Common myeloid progenitor, CD34-positive (primary cell): Measurements from ENCODE around the gene CUEDC1.
A peak's percentile ranks its signal among the peaks of the same experiment; 100 is the strongest.

ENCODE experiments used
- CTCF ChIA-PET: fragments of 350-600 bp; sonication (Branson Sonifier 250); formaldehyde crosslinking; loops from one replicate; lab custom pipeline; 2021; ENCODE audit warnings: antibody characterized with exemption; lab: Charles Lee
- POLR2A ChIA-PET: fragments of 350-600 bp; sonication (Branson Sonifier 250); formaldehyde crosslinking; loops from one replicate; lab custom pipeline; 2021; ENCODE audit warnings: antibody characterized with exemption; lab: Charles Lee
- DNase-seq, 3 donors: peaks; one replicate each; pipeline versions ENCODE4 v3.0.0 to v3.0.0-alpha.2; 2013
- H3K27ac ChIP-seq, 2 experiments: 1 replicate in 1 of 2; 2 replicates in 1 of 2; pipeline ENCODE4 v1.7.0; 2013; ENCODE audit warnings: inconsistent platforms in 2 of 2, low read length in 2 of 2, mild to moderate bottlenecking in 2 of 2, low read depth in 1 of 2, moderate library complexity in 1 of 2; ENCODE audit not compliant: severe bottlenecking in 2 of 2, insufficient read depth in 1 of 2, poor library complexity in 1 of 2
- H3K27me3 ChIP-seq, 5 experiments: replicated peaks in 2 of 5; 1 replicate in 3 of 5; 2 replicates in 2 of 5; pipeline versions ENCODE4 v1.6.1 to v1.7.0; 2013; ENCODE audit warnings: low read length in 4 of 5, mild to moderate bottlenecking in 2 of 5, moderate library complexity in 2 of 5, inconsistent platforms in 1 of 5; ENCODE audit not compliant: insufficient read depth in 5 of 5, control insufficient read depth in 4 of 5
- H3K36me3 ChIP-seq, 4 experiments: 1 replicate in 2 of 4; 2 replicates in 2 of 4; pipeline versions ENCODE4 v1.6.1 to v1.7.0; 2013; ENCODE audit warnings: low read length in 3 of 4, control low read depth in 1 of 4, mild to moderate bottlenecking in 1 of 4; ENCODE audit not compliant: control insufficient read depth in 4 of 4, insufficient read depth in 4 of 4
- H3K4me1 ChIP-seq, 4 experiments: 1 replicate in 3 of 4; 2 replicates in 1 of 4; pipeline versions ENCODE4 v1.6.1 to v1.7.1; 2013; ENCODE audit warnings: low read length in 3 of 4, mild to moderate bottlenecking in 3 of 4, control low read depth in 1 of 4, inconsistent platforms in 1 of 4, moderate library complexity in 1 of 4; ENCODE audit not compliant: control insufficient read depth in 4 of 4, insufficient read depth in 4 of 4; ENCODE audit errors: control extremely low read depth in 1 of 4
- H3K4me3 ChIP-seq, 7 experiments: 1 replicate in 4 of 7; 2 replicates in 3 of 7; pipeline versions ENCODE4 v1.5.1 to v1.7.0; 2013; ENCODE audit warnings: mild to moderate bottlenecking in 7 of 7, low read length in 6 of 7, moderate library complexity in 6 of 7, inconsistent platforms in 2 of 7, low read depth in 2 of 7, control low read depth in 1 of 7; ENCODE audit not compliant: insufficient read depth in 4 of 7, control insufficient read depth in 1 of 7; ENCODE audit errors: extremely low read depth in 1 of 7
- H3K9me3 ChIP-seq, 5 experiments: 1 replicate in 4 of 5; 2 replicates in 1 of 5; pipeline versions ENCODE4 v1.6.1 to v1.7.1; 2013; ENCODE audit warnings: low read length in 4 of 5, mild to moderate bottlenecking in 2 of 5, inconsistent platforms in 1 of 5, low read depth in 1 of 5, moderate library complexity in 1 of 5; ENCODE audit not compliant: control insufficient read depth in 4 of 5, insufficient read depth in 2 of 5; ENCODE audit errors: control extremely low read depth in 1 of 5
- WGBS: methylation state at CpG from one replicate; pipeline ENCODE4 v1.1.5; 2013; ENCODE audit not compliant: insufficient coverage; 5-methylcytosine and 5-hydroxymethylcytosine counted together

CUEDC1 gene

DNA sequence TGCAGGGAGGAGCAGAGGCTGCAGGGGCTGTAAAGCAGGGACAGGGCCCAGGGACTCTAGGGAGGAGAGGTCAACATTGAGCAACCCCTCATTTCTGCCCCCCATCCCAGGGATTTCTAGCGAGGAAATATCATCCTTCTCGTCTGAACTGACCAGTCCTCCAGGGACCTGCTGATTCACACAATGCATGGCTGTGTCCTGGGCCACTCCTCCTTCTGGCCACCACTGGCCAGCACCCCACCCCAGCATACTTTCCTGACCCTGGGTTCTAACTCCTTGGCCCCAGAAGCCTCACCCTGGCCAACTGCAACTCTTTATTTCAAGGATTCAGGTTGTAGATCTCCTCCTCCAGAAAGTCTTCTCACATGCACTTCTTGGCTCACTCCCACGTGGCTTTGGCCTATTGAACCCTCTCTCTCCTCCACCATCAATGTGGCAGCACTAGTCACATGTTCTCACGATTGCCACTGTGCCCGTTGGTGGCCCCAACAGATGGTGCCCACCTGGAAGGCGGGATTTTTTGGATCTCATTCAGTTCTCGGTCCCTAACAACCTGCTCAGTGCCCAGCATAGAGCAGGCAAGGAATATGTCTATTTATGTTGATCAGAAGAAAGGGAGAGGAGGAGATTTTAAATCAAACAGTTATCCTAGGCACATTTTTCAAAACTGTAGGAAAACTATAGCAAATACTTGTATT, 41.5 kb downstream of the CUEDC1 start:
- no peak for DNase-seq
- peaks cover 0 to 6% (median 1%) of the 10 kb centered on the region in 4 experiments for H3K4me1 ChIP-seq

DNA sequence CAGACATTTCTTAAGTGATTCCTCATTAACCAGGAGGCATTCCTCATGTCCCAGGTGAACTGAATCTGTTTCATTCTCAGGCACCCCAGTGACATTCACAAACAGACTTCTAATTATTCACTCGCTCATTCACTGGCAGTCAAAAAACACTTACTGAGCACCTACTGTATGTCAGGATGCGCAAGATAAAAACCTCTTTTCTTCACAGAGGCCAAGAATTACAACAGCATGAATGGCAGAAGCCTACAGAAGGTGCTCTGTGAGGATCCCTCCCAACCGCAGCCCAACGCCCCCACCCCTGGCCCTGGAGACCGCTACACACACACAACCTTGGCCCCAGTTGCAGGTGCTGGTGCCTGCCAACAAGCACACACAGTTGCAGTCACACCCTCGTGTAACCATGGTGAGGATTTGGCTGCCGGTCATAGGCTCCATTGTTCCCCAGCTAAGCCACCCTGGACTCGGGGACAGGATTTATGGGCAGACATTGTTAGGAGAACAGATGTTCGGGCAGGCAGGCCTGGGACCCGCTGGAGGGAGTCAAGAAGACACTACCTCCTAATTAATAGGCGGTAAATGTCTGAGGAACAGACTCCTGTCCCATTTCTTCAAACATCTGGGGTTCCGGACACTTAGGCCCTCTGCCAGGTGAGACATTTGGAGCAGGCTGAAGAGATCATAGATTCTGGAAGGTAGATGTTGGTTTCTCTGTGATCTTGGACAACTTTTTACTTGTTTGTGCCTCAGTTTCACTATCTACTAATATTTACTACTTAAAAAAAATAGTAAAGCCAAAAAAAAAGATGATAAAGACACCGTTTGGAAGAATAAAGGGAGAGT, 43.2 kb downstream of the CUEDC1 start:
- no peak overlapping the region for H3K27ac ChIP-seq
- no peak overlapping the region for H3K4me3 ChIP-seq
- ChIA-PET CTCF (interaction anchor here (0.8 to 2.1 kb wide), 3 partner anchors 17 to 86 kb away, joined by 3 to 4 read pairs (median 3); no protein-coding TSS in a partner anchor), POLR2A (no interaction called here)
- H3K36me3 ChIP-seq: no peaks in the 10 kb centered on the region
- peaks cover 0 to 21% (median 15%) of the 10 kb centered on the region in 4 experiments for H3K4me1 ChIP-seq
- no peaks in the 10 kb centered on the region for H3K27me3 ChIP-seq
- no peak for DNase-seq
- no peaks in the 10 kb centered on the region for H3K9me3 ChIP-seq
- 98% methylated on average over 7 of the region's 13 CpGs for WGBS

More for the DNA sequence above, 41.5 kb downstream of the CUEDC1 start:
- Histone ChIP-seq H3K9me3 (no peaks in the 10 kb centered on the region), H3K27ac (no peak overlapping the region), H3K4me3 (no peak overlapping the region), H3K36me3 (no peaks in the 10 kb centered on the region), H3K27me3 (no peaks in the 10 kb centered on the region)
- POLR2A ChIA-PET: no interaction called here
- 85% methylated on average over 5 of the region's 7 CpGs for WGBS
- CTCF ChIA-PET: interaction anchor here (2.6 kb wide), 1 partner anchor 85 kb away, joined by 9 read pairs; no protein-coding TSS in a partner anchor

DNA sequence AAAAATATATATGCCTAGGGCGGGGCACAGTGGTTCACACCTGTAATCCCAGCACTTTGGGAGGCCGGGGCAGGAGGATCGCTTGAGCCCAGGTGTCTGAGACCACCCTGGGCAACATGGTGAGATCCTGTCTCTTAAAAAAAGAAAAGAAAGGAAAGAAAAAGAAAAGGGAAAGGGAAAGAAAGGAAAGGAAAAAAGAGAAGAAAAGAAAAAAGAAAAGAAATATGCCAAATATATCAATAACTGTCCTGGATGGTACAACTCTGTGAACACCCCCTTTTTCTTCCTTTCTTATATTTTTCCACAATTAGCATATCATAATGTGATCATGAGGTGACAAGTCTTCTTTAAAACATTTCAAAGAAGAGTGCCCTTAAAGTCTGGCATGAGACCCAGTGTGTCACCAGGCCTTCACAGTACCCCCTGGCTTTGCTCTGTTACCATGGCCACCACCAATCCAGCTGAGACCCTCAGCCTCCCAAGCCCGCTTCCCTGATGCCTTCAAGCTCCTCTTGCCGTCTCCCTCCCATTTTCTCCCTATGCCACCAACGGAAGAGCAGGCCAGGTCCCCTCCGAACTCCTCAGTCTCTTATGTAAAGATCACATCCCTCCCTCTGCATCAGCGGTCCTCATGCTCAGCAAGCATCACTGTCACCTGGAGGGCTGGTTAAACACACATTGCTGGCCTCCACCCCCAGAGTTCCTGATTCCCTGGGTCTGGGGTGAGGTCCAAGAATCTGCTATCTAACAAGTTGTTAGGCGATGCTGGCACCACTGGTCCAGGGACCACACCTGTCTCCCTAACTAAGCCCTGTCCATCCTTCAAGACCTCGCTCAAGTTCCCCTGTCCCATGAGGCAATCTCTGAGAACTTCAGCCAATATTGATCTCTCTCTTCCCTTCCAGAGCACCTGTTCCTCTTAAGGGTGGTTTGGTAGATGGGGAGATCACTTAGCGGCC, 44.5 kb downstream of the CUEDC1 start:
- Histone ChIP-seq H3K27ac (no peak overlapping the region), H3K27me3 (no peaks in the 10 kb centered on the region), H3K36me3 (no peaks in the 10 kb centered on the region), H3K4me1 (peaks cover 0 to 31% (median 19%) of the 10 kb centered on the region in 4 experiments), H3K4me3 (no peak overlapping the region), H3K9me3 (no peaks in the 10 kb centered on the region)
- WGBS: 98% methylated on average over 6 of the region's 11 CpGs
- POLR2A ChIA-PET: no interaction called here
- CTCF ChIA-PET: interaction anchor here (1.0 to 2.1 kb wide), 3 partner anchors 15 to 88 kb away, joined by 3 to 4 read pairs (median 4); no protein-coding TSS in a partner anchor
- no peak for DNase-seq

DNA sequence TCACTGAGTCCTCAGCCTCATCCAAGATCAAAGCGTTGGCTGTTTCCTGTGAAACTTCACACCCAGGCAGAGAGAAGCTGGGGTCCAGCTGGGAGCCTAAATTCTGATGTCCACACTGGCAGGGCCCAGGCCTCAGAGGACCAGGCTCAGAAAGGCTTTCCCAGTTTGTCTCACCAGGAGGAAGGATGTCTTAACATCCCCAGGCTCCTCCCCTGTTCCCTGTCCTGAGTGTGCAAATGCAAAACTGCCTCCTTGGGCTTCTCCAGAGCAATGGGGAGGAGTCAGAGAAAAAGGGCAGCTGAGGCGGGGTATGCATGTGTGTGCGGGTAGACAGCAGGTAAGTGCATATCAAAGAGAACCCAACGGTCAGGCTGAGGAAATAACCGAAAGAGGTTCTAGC, 45.7 kb downstream of the CUEDC1 start:
- 100% methylated on average over 2 of the region's 5 CpGs for WGBS

DNA sequence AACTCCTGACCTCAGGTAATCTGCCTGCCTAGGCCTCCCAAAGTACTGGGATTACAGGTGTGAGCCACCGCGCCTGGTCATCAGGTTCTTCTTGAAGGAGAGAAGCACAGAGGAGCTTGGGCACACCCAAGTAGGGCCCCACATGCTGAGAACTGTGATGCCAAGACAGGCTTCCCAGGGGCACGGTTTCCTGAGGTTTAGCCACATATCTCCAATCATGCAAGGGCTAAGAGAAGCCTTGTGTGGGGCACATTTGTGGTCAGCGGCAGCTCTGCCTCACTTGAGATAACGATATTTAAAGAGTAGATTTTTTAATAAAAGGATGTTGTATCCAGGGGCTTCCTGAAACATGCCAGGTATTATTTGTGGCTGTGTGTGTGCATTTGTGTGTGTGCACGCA, 46.9 kb downstream of the CUEDC1 start:
- peak; percentile 83 to 95 (median 92) for DNase-seq
- WGBS: 6% methylated on average over 5 of the region's 6 CpGs
- Histone ChIP-seq H3K4me1 (peaks cover 5 to 56% (median 40%) of the 10 kb centered on the region in 4 experiments), H3K36me3 (no peaks in the 10 kb centered on the region), H3K9me3 (no peaks in the 10 kb centered on the region), H3K4me3 (peak overlapping the region in 3 of 7 experiments; percentile 3 to 33 (median 19)), H3K27me3 (no peaks in the 10 kb centered on the region), H3K27ac (no peak overlapping the region)
- CTCF ChIA-PET: interaction anchor here (0.7 to 2.8 kb wide), 16 partner anchors 9 to 329 kb away, joined by 3 to 10 read pairs (median 3); partner anchors contain the start of gene CUEDC1
- POLR2A ChIA-PET: interaction anchor here (0.5 to 1.2 kb wide), 2 partner anchors 10 to 85 kb away, joined by 4 read pairs; no protein-coding TSS in a partner anchor

More for the DNA sequence above, 45.7 kb downstream of the CUEDC1 start:
- Histone ChIP-seq H3K4me1 (peaks cover 0 to 43% (median 29%) of the 10 kb centered on the region in 4 experiments), H3K27ac (no peak overlapping the region), H3K4me3 (no peak overlapping the region), H3K27me3 (no peaks in the 10 kb centered on the region), H3K36me3 (no peaks in the 10 kb centered on the region), H3K9me3 (no peaks in the 10 kb centered on the region)
- CTCF ChIA-PET: interaction anchor here (1.0 to 2.8 kb wide), 4 partner anchors 8 to 29 kb away, joined by 3 to 10 read pairs (median 6); no protein-coding TSS in a partner anchor
- no peak for DNase-seq
- POLR2A ChIA-PET: no interaction called here

DNA sequence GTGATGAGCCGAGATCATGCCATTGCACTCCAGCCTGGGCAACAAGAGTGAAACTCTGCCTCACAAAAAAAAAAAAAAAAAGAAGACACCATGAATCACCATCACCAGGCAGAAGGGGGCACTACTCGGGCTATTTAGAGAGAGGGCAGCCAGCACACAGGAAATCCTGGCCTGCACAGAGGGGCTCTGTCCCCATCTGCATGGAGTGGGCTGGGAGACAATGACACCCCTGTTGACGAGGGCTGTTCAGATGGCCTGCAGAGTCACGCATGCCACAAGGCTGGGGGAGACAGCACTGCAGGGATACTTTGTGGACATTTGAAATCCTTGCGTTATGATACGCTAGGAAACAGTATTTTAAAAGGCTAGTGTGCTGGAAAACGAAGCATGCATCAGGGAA, 48.3 kb downstream of the CUEDC1 start:
- no peak overlapping the region for H3K27ac ChIP-seq
- ChIA-PET CTCF (interaction anchor here (1.0 kb wide), 1 partner anchor 94 kb away, joined by 4 read pairs; no protein-coding TSS in a partner anchor), POLR2A (no interaction called here)
- peak in 2 of 3 donors; percentile 28 to 38 for DNase-seq
- H3K27me3 ChIP-seq: no peaks in the 10 kb centered on the region
- 76% methylated on average over 6 of the region's 7 CpGs for WGBS
- no peaks in the 10 kb centered on the region for H3K9me3 ChIP-seq
- H3K4me1 ChIP-seq: peaks cover 12 to 68% (median 52%) of the 10 kb centered on the region in 4 experiments
- H3K4me3 ChIP-seq: peak overlapping the region in 1 of 7 experiments; percentile 30
- no peaks in the 10 kb centered on the region for H3K36me3 ChIP-seq
